GM12878 (cell line): ENCODE measurements around the gene DGKB. TPM values are rescaled to one million over a fixed set of nuclear protein-coding genes. Genes with fewer than 3 reads are reported as not detected.

Experiments used
- ATAC-seq: fragments of 200-7000 bp; cut with Tn5 transposase; 3 replicates; pipeline ENCODE4 v1.9.1; 2020; ENCODE audit warnings: mild to moderate bottlenecking, moderate library complexity
- BruUV-seq: library from RNA; stranded (reverse); fragments of 400-500 nt; replicated peaks from 2 replicates; lab custom pipeline; 2021; lab: Mats Ljungman, UMichigan
- CTCF ChIA-PET: fragments of 300-600 bp; sonication (Branson Sonifier 250); formaldehyde crosslinking; extraction: SDS; loops from one replicate; lab custom pipeline; 2021; ENCODE audit warnings: inconsistent platforms; lab: Yijun Ruan, JAX
- POLR2A ChIA-PET: fragments of 350-600 bp; formaldehyde crosslinking; extraction: SDS; loops from one replicate; lab custom pipeline; 2021; ENCODE audit warnings: inconsistent platforms; lab: Charles Lee
- RAD21 ChIA-PET: fragments of 300-600 bp; sonication (Branson Sonifier 250); formaldehyde crosslinking; loops from one replicate; lab custom pipeline; 2023; ENCODE audit warnings: antibody characterized with exemption; ENCODE audit not compliant: unreplicated experiment; lab: Charles Lee
- SMC1A ChIA-PET: fragments of 300-600 bp; sonication (Branson Sonifier 250); formaldehyde crosslinking; loops from one replicate; lab custom pipeline; 2023; ENCODE audit not compliant: unreplicated experiment, uncharacterized antibody; lab: Charles Lee
- DNase-seq: peaks from one replicate; pipeline ENCODE4 v3.0.0-alpha.2; 2011; ENCODE audit warnings: low read depth, low spot score
- FAIRE-seq: peaks from 3 replicates; lab custom pipeline; 2011; peaks lifted over from hg19 to GRCh38; lab: Jason Lieb, UNC
- H2AFZ ChIP-seq: 2 replicates; pipeline ENCODE4 v1.6.0; 2011; ENCODE audit warnings: low read depth, low read length, control low read depth; ENCODE audit not compliant: control insufficient read depth
- H3K27ac ChIP-seq: 2 replicates; pipeline ENCODE4 v1.5.1; 2011; ENCODE audit warnings: control low read depth; ENCODE audit not compliant: control insufficient read depth, insufficient read depth
- H3K27me3 ChIP-seq, 2 experiments: replicated peaks in 1 of 2; 2 replicates each; pipeline versions ENCODE4 v1.6.0 to v1.6.1; 2011; ENCODE audit warnings: low read length in 1 of 2; ENCODE audit not compliant: control insufficient read depth in 2 of 2, insufficient read depth in 2 of 2
- H3K36me3 ChIP-seq, 2 experiments: 2 replicates each; pipeline ENCODE4 v1.5.1; 2011; ENCODE audit warnings: low read length in 1 of 2; ENCODE audit not compliant: control insufficient read depth in 2 of 2, insufficient read depth in 2 of 2
- H3K4me1 ChIP-seq: 2 replicates; pipeline ENCODE4 v1.6.1; 2011; ENCODE audit warnings: mild to moderate bottlenecking, low read length, moderate library complexity, mixed read lengths; ENCODE audit not compliant: control insufficient read depth, insufficient read depth
- H3K4me2 ChIP-seq: 2 replicates; pipeline ENCODE4 v1.6.0; 2011; ENCODE audit warnings: control low read depth; ENCODE audit not compliant: control insufficient read depth, insufficient read depth
- H3K4me3 ChIP-seq: fragments of 200-600 bp; sonication (generic); 2 replicates; pipeline ENCODE4 v1.5.1; 2016
- H3K79me2 ChIP-seq: 2 replicates; pipeline ENCODE4 v1.6.0; 2011; ENCODE audit warnings: low read length; ENCODE audit not compliant: control insufficient read depth, insufficient read depth
- H3K9ac ChIP-seq: 2 replicates; pipeline ENCODE4 v1.8.0; 2011; ENCODE audit warnings: low read length, control low read depth, mixed read lengths; ENCODE audit not compliant: control insufficient read depth, insufficient read depth
- H3K9me3 ChIP-seq: replicated peaks from 3 replicates; pipeline ENCODE4 v1.5.1; 2011; ENCODE audit warnings: mild to moderate bottlenecking, low read length; ENCODE audit not compliant: control insufficient read depth, insufficient read depth
- H4K20me1 ChIP-seq: 2 replicates; pipeline ENCODE4 v1.6.0; 2011; ENCODE audit not compliant: control insufficient read depth, insufficient read depth
- BRCA1 ChIP-seq: IDR thresholded peaks from 2 replicates; pipeline ENCODE4 v1.6.1; 2011; ENCODE audit warnings: low read depth, low read length, improper control_type of control experiment
- CBX5 ChIP-seq: sonication (generic); IDR thresholded peaks from 2 replicates; pipeline ENCODE4 v1.6.1; 2016; ENCODE audit warnings: low read depth, moderate library complexity, mild to moderate bottlenecking, inconsistent platforms
- CEBPB ChIP-seq, 2 experiments: fragments of 150-350 bp in 1 of 2; IDR thresholded peaks; 2 replicates each; pipeline ENCODE4 v1.6.1; 2012 to 2014; ENCODE audit warnings: low read depth in 2 of 2, low read length in 2 of 2, borderline replicate concordance in 1 of 2, inconsistent platforms in 1 of 2
- HCFC1 ChIP-seq: fragments of 150-350 bp; IDR thresholded peaks from 2 replicates; pipeline ENCODE4 v1.6.1; 2014; ENCODE audit warnings: low read length
- IRF4 ChIP-seq: IDR thresholded peaks from 2 replicates; pipeline ENCODE4 v1.6.1; 2011; ENCODE audit warnings: low read depth, low read length
- KAT2A ChIP-seq: conservative IDR thresholded peaks from 2 replicates; pipeline ENCODE4 v1.6.1; 2011; ENCODE audit warnings: low read depth, low read length; ENCODE audit not compliant: control insufficient read depth
- KLF5 ChIP-seq: fragments of 450-650 bp; IDR thresholded peaks from 2 replicates; pipeline ENCODE4 v1.6.1; 2014; ENCODE audit warnings: mild to moderate bottlenecking; ENCODE audit not compliant: partially characterized antibody
- MXI1 ChIP-seq: fragments of 150-350 bp; IDR thresholded peaks from 2 replicates; pipeline ENCODE4 v1.6.1; 2011; ENCODE audit warnings: low read depth, mild to moderate bottlenecking, inconsistent platforms, low read length, improper control_type of control experiment
- POU2F2 ChIP-seq: IDR thresholded peaks from 3 replicates; pipeline ENCODE4 v1.6.1; 2011; ENCODE audit warnings: low read depth, mild to moderate bottlenecking, low read length, borderline replicate concordance
- RAD21 ChIP-seq: IDR thresholded peaks from 2 replicates; pipeline ENCODE4 v1.6.1; 2011; ENCODE audit warnings: mild to moderate bottlenecking, low read depth, low read length, moderate library complexity; ENCODE audit not compliant: insufficient read depth
- STAT1 ChIP-seq: fragments of 450-650 bp; conservative IDR thresholded peaks from 2 replicates; pipeline ENCODE4 v1.6.1; 2014; ENCODE audit warnings: antibody characterized with exemption, mild to moderate bottlenecking
- YY1 ChIP-seq: IDR thresholded peaks from 2 replicates; pipeline ENCODE4 v1.6.1; 2011; ENCODE audit warnings: low read depth, mild to moderate bottlenecking, low read length
- ZZZ3 ChIP-seq: IDR thresholded peaks from 2 replicates; pipeline ENCODE4 v1.6.1; 2011; ENCODE audit warnings: low read depth; ENCODE audit not compliant: control insufficient read depth, insufficient read length
- WGBS: methylation state at CpG from one replicate; pipeline ENCODE4 v1.1.6; 2016; ENCODE audit warnings: low lambda C conversion rate; ENCODE audit not compliant: insufficient replicate concordance, insufficient coverage; ENCODE audit errors: missing lambda C conversion rate; 5-methylcytosine and 5-hydroxymethylcytosine counted together
- in situ Hi-C: fragments of 300-500 bp; cut with MboI; formaldehyde crosslinking; loops from 9 replicates; pipeline ENCODE4 v1.14.3; 2018; ENCODE audit warnings: mixed read lengths
- intact Hi-C: fragments of 100-400 bp; cut with micrococcal nuclease; formaldehyde crosslinking; loops from one replicate; pipeline ENCODE4 v1.14.2; 2022; ENCODE audit not compliant: unreplicated experiment
- polyA plus RNA-seq, 11 experiments: library from polyadenylated mRNA; depleted of rRNA in 4 of 11; unstranded in 6 of 11; stranded (reverse) in 5 of 11; fragments of >200 nt; fragmentation: Nextera tagmentation in 4 of 11; fragmentation: Illumina TruSeq in 1 of 11; extraction: Ambion mirVana in 4 of 11; extraction: Trizol in 1 of 11; gene quantifications; 1 replicate in 1 of 11; 2 replicates in 10 of 11; pipeline versions ENCODE4 v1.2.1 to v1.2.3, GENCODE V29; 2011 to 2016; ENCODE audit warnings: inconsistent platforms in 2 of 11, missing spikeins in 2 of 11, low read depth in 1 of 11
- total RNA-seq, 4 experiments: library from RNA; depleted of rRNA in 3 of 4; stranded (reverse); fragments of >200 nt in 3 of 4; fragmentation: Illumina TruSeq in 1 of 4; extraction: Trizol in 1 of 4; gene quantifications; 2 replicates each; pipeline versions ENCODE4 v1.2.1 to v1.2.3, GENCODE V29; 2013 to 2021
- TF ChIP-seq, protein P1 (sequence below): IDR thresholded peaks from 2 replicates; pipeline ENCODE4 v1.6.1; 2012; ENCODE audit warnings: low read depth, low read length, improper control_type of control experiment
- TF ChIP-seq, protein P2 (sequence below): fragments of 450-650 bp; IDR thresholded peaks from 2 replicates; pipeline ENCODE4 v1.6.1; 2017; ENCODE audit warnings: mild to moderate bottlenecking, low read depth, inconsistent platforms; ENCODE audit not compliant: poor library complexity, severe bottlenecking
- TF ChIP-seq, protein P3 (sequence below): IDR thresholded peaks from 2 replicates; pipeline ENCODE4 v1.6.1; 2012; ENCODE audit warnings: low read depth, low read length, improper control_type of control experiment

The DGKB gene
- total and polyA plus RNA-seq, 10 of the 15 experiments (the other 5 are each of a cell fraction or from before 2014, with no cell fraction given): 0.02 to 0.10 (median 0.04) TPM; not detected in 6

- ChIA-PET RAD21 (no interaction called here), CTCF (interaction anchor here (0.7 to 1.1 kb wide), 2 partner anchors 40 to 393 kb away, joined by 3 to 4 read pairs; no protein-coding TSS in a partner anchor), SMC1A (interaction anchor here (1.4 to 1.7 kb wide), 3 partner anchors 9 to 69 kb away, joined by 4 to 7 read pairs (median 5); no protein-coding TSS in a partner anchor)
- H3K27me3 ChIP-seq: no peaks in the 10 kb centered on the region
- H3K9ac ChIP-seq: no peak overlapping the region
- H4K20me1 ChIP-seq: no peaks in the 10 kb centered on the region
- DNase-seq: no peak
- no peak for TF ChIP-seq IRF4
- TF ChIP-seq MXI1: no peak
- no peak for TF ChIP-seq ZZZ3
- no peak for TF ChIP-seq RAD21
- TF ChIP-seq, protein P1, sequence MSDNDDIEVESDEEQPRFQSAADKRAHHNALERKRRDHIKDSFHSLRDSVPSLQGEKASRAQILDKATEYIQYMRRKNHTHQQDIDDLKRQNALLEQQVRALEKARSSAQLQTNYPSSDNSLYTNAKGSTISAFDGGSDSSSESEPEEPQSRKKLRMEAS: no peak
- TF ChIP-seq, protein P2, sequence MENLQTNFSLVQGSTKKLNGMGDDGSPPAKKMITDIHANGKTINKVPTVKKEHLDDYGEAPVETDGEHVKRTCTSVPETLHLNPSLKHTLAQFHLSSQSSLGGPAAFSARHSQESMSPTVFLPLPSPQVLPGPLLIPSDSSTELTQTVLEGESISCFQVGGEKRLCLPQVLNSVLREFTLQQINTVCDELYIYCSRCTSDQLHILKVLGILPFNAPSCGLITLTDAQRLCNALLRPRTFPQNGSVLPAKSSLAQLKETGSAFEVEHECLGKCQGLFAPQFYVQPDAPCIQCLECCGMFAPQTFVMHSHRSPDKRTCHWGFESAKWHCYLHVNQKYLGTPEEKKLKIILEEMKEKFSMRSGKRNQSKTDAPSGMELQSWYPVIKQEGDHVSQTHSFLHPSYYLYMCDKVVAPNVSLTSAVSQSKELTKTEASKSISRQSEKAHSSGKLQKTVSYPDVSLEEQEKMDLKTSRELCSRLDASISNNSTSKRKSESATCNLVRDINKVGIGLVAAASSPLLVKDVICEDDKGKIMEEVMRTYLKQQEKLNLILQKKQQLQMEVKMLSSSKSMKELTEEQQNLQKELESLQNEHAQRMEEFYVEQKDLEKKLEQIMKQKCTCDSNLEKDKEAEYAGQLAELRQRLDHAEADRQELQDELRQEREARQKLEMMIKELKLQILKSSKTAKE: no peak
- TF ChIP-seq HCFC1: no peak
- no peak for TF ChIP-seq STAT1
- TF ChIP-seq, protein P3, sequence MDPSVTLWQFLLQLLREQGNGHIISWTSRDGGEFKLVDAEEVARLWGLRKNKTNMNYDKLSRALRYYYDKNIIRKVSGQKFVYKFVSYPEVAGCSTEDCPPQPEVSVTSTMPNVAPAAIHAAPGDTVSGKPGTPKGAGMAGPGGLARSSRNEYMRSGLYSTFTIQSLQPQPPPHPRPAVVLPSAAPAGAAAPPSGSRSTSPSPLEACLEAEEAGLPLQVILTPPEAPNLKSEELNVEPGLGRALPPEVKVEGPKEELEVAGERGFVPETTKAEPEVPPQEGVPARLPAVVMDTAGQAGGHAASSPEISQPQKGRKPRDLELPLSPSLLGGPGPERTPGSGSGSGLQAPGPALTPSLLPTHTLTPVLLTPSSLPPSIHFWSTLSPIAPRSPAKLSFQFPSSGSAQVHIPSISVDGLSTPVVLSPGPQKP: no peak
- no peak for TF ChIP-seq CBX5
- TF ChIP-seq KLF5: no peak
- TF ChIP-seq CEBPB (IDR thresholded peaks at IDR 0.05; ENCODE audit: borderline replicate concordance in 1 of 2, low read depth in 2 of 2, low read length in 2 of 2): no peak
- no peak for TF ChIP-seq POU2F2
- TF ChIP-seq KAT2A: no peak
- no peak for TF ChIP-seq BRCA1
- no peak for TF ChIP-seq YY1
- TF ChIP-seq, all 136 proteins: peak for 0
- Histone ChIP-seq H3K9me3 (no peaks in the 10 kb centered on the region), H3K36me3 (no peaks in the 10 kb centered on the region), H3K4me2 (no peak overlapping the region), H3K4me3 (no peak overlapping the region), H3K27ac (no peak overlapping the region), H3K4me1 (no peaks in the 10 kb centered on the region), H2AFZ (no peak overlapping the region), H3K79me2 (no peaks in the 10 kb centered on the region)
- intact Hi-C loops (no loop called here), in situ Hi-C loops (no loop called here)
- ATAC-seq: no peak
- BruUV-seq: no TSS peak
- FAIRE-seq: no peak
- POLR2A ChIA-PET: no interaction called here
- WGBS: 9% methylated on average over 4 of the region's 4 CpGs
These were observed 524.8 kb downstream of the DGKB start for GRCh38 chr7:14377646-14378266.
